ENCODE measurements around the gene DAB2IP.

DNA sequence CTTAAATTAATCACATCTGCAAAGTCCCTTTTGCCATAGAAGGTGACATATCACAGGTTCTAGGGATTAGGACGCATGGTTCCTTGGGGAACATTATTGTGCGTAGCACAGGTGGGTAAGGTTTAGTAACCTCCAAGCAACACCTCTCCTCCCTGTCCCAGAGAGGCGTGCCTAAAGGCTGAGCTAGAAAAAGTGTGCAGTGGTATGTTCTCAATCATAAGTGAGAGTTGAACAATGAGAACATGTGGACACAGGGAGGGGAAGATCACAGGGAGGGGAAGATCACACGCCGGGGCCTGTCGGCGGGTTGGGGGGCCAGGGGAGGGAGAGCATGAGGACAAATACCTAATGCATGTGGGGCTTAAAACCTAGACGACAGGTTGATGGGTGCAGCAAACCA, 14.9 kb downstream of the DAB2IP start:
- TF ChIP-seq CTCF (conservative IDR thresholded peaks at IDR 0.05; ENCODE audit: low read length) (no peak), EZH2phosphoT487 (IDR thresholded peaks at IDR 0.05; ENCODE audit: borderline replicate concordance) (no peak)
